ENCODE results near the gene CEP152.
"Not testable (repeated sequence)": the region's sequence is repeated elsewhere in the genome, so short reads cannot be mapped to it uniquely, and the experiment has no call there.

The CEP152 gene

DNA sequence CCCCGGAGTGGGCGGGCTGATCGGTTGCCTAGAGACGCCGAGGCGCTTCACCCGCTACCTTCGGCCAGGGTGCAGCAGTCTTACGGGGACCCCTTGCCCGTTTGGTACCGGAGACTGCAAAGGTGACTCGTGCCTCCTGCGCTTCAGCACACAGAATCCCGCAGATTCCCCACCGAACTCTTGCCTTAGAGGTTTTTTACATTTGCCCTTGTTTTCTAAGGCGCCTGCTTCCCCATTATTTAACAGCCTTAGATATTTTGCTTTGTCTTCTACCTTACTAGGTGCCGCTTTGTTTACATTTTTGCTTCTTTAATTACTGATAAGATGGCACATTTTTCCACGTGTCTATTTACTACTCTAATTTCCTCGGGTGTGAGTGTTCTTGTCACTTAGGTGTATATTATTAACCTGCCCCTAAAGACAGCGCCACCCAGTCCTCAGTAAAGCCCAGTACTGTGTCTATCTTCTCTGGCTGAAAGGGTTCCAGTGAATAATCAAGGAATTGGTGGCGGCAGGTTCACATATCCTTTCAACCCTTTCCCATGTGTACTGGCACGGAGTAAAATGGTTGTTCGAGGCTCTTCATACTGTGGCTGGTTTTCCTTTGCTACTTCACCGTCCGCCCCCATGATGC lies 573 bp upstream of the CEP152 start:
- DNase-seq (ENCODE audit: low spot score): no peak

- no peak for DNase-seq (ENCODE audit: low spot score)
Measured at GRCh38 chr15:48806151-48806550, 4.7 kb downstream of the CEP152 start.

DNA sequence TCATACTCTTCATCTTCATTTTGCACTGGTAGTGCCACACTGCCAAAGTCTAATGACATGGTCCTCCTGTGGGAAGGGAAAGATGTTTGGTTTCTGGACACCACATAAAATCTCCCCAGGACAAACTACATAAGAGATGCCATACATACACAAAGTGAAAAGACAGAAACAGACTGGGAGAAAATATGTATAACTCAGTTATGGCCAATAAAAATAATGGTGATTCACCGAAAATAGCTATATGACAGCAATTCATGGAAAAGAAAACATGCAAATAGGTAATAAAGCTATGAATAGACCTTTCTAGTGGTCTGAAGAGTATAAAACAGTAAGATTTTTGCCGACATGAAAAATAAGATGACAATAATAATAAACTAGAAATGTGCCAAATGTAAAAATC lies 5.3 kb downstream of the CEP152 start:
- DNase-seq (ENCODE audit: low spot score): no peak

DNA sequence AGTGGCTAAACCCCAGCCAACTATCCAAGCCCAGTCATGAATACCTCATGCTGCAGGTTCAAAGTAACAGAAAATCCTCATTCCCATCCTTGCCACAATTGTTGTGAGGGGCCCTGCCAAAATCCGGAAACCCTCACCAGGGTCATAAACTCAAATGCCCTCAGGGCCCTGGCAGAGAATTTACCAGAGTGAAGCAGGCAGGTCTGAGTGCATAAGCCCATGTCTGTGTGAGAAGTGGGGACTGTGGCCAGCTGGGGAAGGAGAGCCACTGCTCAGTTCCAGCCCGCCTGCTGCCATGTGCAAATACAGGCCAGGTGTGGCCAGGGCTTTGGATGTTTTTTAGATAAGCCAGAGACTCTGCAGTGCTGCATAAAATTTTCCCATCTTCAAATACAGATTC lies 7.0 kb downstream of the CEP152 start:
- DNase-seq (ENCODE audit: low spot score): no peak

DNA sequence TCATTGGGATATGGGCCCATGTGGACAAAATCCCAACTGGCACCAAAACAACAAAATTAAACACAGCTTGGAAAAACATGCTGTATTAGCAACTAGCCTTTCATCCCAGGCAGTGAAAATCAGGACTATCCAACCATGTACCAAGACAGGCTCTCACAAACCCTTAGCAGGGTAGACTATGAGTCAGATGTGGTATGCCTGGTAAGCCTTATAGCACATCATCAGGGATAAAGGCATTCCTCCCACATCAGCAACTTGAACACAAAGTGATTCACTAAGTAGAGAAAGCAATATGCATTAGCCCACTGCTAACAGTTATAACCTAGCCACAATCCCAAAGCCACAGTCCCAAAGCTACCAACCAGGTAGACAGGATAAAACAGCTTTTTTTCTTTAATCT lies 8.0 kb downstream of the CEP152 start:
- DNase-seq (ENCODE audit: low spot score): no peak

DNA sequence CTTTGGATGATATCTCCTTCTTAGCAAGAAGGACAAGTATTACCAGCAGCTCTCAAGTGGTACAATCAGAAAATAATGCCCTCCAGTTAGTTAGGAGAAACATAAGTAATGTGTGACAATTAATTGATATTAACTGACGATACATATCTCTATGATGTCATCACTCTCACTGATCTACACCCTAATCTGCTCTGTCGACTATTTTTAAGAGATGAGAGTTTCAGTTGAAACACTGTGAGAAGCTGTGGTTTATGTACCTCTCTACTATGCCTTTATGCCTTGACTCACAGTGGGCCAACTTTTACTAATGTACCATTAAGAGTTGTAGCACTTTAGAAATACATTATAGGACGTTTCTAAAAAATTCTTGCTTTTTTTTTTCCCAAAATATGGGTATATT lies 8.6 kb downstream of the CEP152 start:
- no peak for DNase-seq (ENCODE audit: low spot score)

DNA sequence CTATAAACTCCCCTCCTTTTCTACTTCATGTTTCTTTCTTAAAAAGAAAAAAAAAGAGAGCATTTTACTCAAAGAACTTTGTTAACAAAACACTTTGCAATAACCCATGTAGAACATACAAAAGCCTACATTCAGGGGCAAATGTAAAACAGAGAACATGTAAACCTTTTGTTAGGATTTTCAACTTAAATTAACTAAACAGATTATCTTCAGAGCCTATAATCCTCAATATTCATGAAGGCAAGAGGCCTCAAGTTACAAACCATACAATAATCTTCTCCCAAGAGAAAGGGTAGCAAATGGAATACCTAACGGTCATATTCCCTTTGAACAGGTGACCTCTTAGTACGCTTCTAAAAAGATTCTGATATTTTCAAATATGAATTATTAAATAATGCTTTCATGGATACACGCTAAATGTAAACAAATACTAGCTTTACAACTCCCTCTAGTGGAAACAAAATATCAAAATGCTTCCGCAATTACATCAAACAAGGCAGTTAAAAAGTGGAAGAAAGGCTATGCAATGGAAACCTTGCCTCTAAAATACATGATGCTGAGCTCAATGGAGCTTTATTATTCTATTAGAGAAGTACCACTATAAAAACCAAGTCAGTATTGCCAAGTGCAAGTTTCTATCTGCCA lies 9.9 kb downstream of the CEP152 start:
- DNase-seq (ENCODE audit: low spot score): peak; percentile 16

GRCh38 chr15:48800245-48800644 lies 10.6 kb downstream of the CEP152 start:
- DNase-seq (ENCODE audit: low spot score): no peak

GRCh38 chr15:48798319-48798718 lies 12.6 kb downstream of the CEP152 start:
- DNase-seq (ENCODE audit: low spot score): no peak

GRCh38 chr15:48796930-48797329 lies 13.9 kb downstream of the CEP152 start:
- no peak for DNase-seq (ENCODE audit: low spot score)

- no peak for DNase-seq (ENCODE audit: low spot score)
Measured at GRCh38 chr15:48796521-48796920, 14.3 kb downstream of the CEP152 start.

DNA sequence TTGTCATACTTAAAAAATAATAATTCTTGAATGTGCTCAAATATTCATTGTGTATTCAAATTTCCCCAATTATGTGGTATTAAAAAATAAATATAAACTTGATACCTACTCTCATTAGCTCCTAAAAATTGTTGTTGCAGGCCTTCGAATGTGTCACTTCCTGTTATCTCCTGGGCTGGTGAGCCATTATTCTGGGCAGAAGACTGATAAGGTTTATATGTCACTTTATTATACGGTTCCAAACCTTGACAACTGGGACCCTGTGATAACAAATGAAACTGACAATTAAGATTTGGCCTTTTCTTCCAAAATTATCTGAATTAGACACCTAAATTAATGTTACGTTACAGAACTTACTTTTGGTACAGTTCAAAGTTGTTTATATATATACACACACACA lies 15.0 kb downstream of the CEP152 start:
- DNase-seq (ENCODE audit: low spot score): no peak

DNA sequence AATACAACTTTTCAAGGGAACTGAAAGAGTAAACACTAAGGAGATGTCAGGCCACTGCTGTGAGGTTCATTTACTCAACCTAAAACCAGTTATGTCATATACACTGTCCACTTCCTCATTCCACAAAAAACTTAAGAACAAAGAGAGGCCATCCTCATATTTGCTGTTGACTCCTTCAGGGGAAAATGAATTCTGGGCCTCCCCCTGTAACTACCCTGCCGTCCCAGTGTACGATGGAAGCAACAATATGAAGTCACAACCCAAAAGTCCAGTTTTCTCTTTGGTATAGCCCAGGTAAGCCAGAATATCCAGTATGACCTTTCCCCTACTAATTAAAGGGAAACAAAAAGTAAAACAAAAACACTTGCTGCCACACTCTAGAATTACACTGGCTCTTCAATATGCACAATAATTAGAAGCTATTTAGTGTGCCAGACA lies 16.2 kb downstream of the CEP152 start:
- DNase-seq (ENCODE audit: low spot score): no peak

- DNase-seq (ENCODE audit: low spot score): no peak
Measured at GRCh38 chr15:48792408-48792807, 18.5 kb downstream of the CEP152 start.

GRCh38 chr15:48790466-48791115 lies 20.3 kb downstream of the CEP152 start:
- DNase-seq (ENCODE audit: low spot score): not testable (repeated sequence)

GRCh38 chr15:48785712-48786111 lies 25.2 kb downstream of the CEP152 start:
- no peak for DNase-seq (ENCODE audit: low spot score)

- DNase-seq (ENCODE audit: low spot score): no peak
Measured at GRCh38 chr15:48785195-48785594, 25.7 kb downstream of the CEP152 start.

GRCh38 chr15:48784756-48785155 lies 26.1 kb downstream of the CEP152 start:
- DNase-seq (ENCODE audit: low spot score): no peak

GRCh38 chr15:48782911-48783310 lies 28.0 kb downstream of the CEP152 start:
- no peak for DNase-seq (ENCODE audit: low spot score)

DNA sequence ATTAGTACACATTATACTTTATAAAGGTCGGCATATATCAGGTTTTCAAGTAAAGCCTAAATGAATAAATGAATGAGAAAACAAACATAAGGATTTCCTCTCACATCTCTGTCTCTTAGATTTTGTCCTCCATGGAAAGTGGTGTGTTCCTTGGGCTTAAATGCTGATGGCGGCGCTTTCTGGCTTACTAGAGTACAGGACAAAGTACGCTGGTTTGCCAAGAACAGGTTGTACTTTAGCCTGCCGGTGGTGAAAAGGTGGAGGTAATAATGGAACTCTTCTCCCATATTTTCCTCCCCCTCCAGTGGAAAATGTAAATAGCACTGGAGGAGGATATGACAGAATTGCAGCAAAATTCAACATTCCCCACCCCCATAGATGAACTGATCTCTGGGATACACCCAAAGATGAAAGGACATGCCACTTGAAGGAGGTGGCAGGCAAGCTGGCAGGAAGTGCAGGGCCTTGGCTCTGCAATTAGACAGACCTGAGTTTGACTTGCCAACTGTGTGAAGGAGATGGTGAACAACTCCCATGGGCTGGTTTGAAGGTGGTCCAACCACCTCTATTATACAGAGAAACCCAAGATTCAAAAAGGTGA lies 29.3 kb downstream of the CEP152 start:
- DNase-seq (ENCODE audit: low spot score): no peak

- DNase-seq (ENCODE audit: low spot score): no peak
Measured at GRCh38 chr15:48781017-48781416, 29.9 kb downstream of the CEP152 start.

DNA sequence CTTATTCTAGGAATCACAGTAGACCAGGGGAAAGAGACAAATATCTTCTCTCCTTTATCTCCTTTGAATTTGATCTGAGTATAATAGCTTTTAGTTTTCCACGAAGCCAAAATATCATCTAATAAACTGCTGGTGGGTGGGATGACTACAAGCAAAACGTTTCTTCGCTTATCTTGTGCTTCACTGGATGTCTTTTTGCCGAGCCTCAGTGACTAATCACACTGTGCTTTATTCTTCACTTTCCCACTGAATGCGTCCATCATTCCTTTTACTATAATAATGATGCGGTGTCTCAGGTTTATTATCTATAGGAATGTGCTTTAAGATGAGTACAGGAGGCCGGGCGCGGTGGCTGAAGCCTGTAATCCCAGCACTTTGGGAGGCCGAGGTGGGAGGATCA lies 32.5 kb downstream of the CEP152 start:
- DNase-seq (ENCODE audit: low spot score): no peak

All from cerebellar cortex (tissue), 1 donor.